Measurements from ENCODE around the gene GALNT17. TPM values are rescaled to one million over a fixed set of nuclear protein-coding genes. Genes with fewer than 3 reads are reported as not detected.

The GALNT17 gene
- total RNA-seq, 2 donors from 2014 or later = not detected

GRCh38 chr7:71484380-71484779 is 352.4 kb downstream of the GALNT17 start:
- DNase-seq = no peak
- Mint-ChIP-seq H3K4me1 (ENCODE audit: low read depth) (no peaks in the 10 kb centered on the region), H3K9me3 (peaks cover 0 to 2% of the 10 kb centered on the region in 2 donors), H3K27ac (no peak overlapping the region), H3K36me3 (ENCODE audit: insufficient read depth in 2 of 2) (no peaks in the 10 kb centered on the region), H3K27me3 (ENCODE audit: low read depth) (no peaks in the 10 kb centered on the region), H3K4me3 (no peak overlapping the region)
- ATAC-seq (replicated peaks in 1 of 2) = no peak

DNA sequence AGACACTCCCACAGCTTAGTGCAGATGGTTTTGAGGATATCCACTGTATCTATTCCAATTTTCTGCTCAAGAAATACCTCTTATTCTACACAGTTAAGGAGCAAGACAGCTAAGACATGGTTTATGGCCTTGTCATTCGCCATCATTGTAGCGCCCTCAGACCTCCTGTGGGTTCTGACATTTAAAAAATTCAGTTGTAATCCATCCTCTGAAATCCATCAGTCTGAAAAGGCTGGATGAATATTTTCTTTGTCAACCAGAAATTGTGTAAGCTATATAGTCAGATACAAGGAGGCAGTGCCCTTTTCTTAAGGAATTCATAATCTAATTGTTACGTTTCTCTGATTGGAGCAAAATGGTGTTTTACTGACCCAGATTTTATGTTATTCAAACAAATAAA is 353.6 kb downstream of the GALNT17 start:
- peaks cover 0 to 2% of the 10 kb centered on the region in 2 donors for H3K9me3 Mint-ChIP-seq
- H3K27me3 Mint-ChIP-seq (ENCODE audit: low read depth) = no peaks in the 10 kb centered on the region
- DNase-seq = no peak
- ATAC-seq (replicated peaks in 1 of 2) = no peak
- no peaks in the 10 kb centered on the region for H3K36me3 Mint-ChIP-seq (ENCODE audit: insufficient read depth in 2 of 2)
- no peak overlapping the region for H3K27ac Mint-ChIP-seq
- H3K4me1 Mint-ChIP-seq (ENCODE audit: low read depth) = no peaks in the 10 kb centered on the region
- H3K4me3 Mint-ChIP-seq = no peak overlapping the region

DNA sequence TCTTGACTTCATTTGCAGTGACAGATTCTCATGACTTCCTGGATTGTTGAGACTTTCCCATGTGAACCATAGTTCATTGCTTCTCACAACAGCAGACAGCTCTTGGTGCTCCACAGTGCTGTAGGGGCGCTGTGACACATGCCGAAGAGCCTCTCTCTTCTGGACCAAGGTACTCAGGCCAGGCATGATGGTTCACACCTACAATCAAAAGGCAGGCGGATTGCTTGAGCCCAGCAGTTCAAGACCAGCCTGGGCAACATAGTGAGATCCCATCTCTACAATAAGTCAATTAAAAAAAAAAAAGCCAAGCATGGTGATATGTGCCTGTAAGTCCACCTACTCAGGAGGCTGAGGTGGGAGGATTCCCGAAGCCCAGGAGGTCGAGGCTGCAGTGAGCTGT is 354.5 kb downstream of the GALNT17 start:
- no peaks in the 10 kb centered on the region for H3K27me3 Mint-ChIP-seq (ENCODE audit: low read depth)
- no peak for DNase-seq
- no peak for ATAC-seq (replicated peaks in 1 of 2)
- H3K4me3 Mint-ChIP-seq = no peak overlapping the region
- H3K27ac Mint-ChIP-seq = no peak overlapping the region
- no peaks in the 10 kb centered on the region for H3K4me1 Mint-ChIP-seq (ENCODE audit: low read depth)
- H3K9me3 Mint-ChIP-seq = peaks cover 0 to 2% of the 10 kb centered on the region in 2 donors
- H3K36me3 Mint-ChIP-seq (ENCODE audit: insufficient read depth in 2 of 2) = no peaks in the 10 kb centered on the region

DNA sequence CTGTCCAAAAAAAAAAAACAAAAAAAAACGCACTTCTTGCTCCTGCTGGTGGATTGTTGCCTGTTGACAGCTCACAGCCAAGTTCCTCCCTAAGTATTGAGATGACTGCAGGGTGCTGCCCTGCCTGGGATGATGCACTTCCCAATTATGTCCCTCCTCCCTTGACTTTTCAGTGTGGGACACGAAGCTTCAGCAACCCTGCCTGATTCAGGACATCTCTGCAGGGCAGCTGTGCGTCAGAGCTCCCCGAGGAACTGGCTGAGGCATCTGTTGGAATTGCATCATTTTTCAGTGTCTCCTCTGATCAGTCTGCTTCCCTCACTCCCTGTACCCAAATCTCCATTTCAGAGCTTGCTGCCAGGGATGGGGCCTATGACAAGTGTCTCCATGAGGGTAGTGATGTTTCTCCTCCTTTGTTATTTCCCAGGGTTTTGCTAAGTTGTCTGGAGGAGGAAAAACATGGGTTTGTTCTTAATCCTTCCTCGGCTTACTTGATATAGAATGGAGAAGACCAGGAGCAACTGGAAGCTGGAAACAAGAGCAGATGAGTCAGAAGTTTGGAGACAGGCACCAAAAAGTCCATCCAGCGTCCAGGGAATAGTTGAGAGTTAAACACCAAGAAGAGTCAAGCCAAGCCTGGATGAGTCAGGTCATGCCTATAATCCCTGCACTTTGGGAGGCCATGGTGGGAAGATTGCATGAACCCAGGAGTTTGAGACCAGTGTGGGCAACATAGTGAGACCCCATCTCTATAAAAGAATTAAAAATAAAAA is 355.1 kb downstream of the GALNT17 start:
- no peak overlapping the region for H3K27ac Mint-ChIP-seq
- H3K36me3 Mint-ChIP-seq (ENCODE audit: insufficient read depth in 2 of 2) = no peaks in the 10 kb centered on the region
- DNase-seq (no peak), ATAC-seq (replicated peaks in 1 of 2) (no peak)
- peaks cover 0 to 2% of the 10 kb centered on the region in 2 donors for H3K9me3 Mint-ChIP-seq
- H3K4me3 Mint-ChIP-seq = no peak overlapping the region
- H3K4me1 Mint-ChIP-seq (ENCODE audit: low read depth) = no peaks in the 10 kb centered on the region
- no peaks in the 10 kb centered on the region for H3K27me3 Mint-ChIP-seq (ENCODE audit: low read depth)

DNA sequence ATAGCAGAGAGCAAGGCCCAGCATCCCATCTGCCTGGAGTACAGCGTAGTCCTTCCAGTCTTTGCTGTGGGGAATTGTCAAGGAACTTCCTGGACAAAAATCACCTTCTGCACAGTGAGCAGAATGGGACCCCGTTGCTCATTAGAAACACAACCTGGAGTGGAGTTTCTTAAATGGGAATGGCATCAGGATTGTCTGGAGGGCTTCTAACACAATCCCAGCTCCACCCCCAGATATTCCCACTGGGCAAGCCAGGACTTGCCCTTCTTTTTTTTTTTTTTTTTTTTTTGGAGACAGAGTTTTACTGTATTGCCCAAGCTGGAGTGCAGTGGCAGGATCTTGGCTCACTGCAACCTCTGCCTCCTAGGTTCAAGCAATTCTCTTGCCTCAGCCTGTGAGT is 356.4 kb downstream of the GALNT17 start:
- ATAC-seq (replicated peaks in 1 of 2) = no peak
- H3K4me1 Mint-ChIP-seq (ENCODE audit: low read depth) = no peaks in the 10 kb centered on the region

GRCh38 chr7:71491336-71491735 is 359.4 kb downstream of the GALNT17 start:
- Mint-ChIP-seq H3K4me1 (ENCODE audit: low read depth) (no peaks in the 10 kb centered on the region), H3K4me3 (no peak overlapping the region), H3K36me3 (ENCODE audit: insufficient read depth in 2 of 2) (no peaks in the 10 kb centered on the region), H3K9me3 (peaks cover 3% of the 10 kb centered on the region in 2 donors), H3K27me3 (ENCODE audit: low read depth) (no peaks in the 10 kb centered on the region), H3K27ac (no peak overlapping the region)
- DNase-seq (no peak), ATAC-seq (replicated peaks in 1 of 2) (no peak)

More for the DNA sequence above, 356.4 kb downstream of the GALNT17 start:
- no peak for DNase-seq
- Mint-ChIP-seq H3K9me3 (peaks cover 3 to 4% of the 10 kb centered on the region in 2 donors), H3K4me3 (no peak overlapping the region), H3K27ac (no peak overlapping the region), H3K27me3 (ENCODE audit: low read depth) (no peaks in the 10 kb centered on the region), H3K36me3 (ENCODE audit: insufficient read depth in 2 of 2) (no peaks in the 10 kb centered on the region)

DNA sequence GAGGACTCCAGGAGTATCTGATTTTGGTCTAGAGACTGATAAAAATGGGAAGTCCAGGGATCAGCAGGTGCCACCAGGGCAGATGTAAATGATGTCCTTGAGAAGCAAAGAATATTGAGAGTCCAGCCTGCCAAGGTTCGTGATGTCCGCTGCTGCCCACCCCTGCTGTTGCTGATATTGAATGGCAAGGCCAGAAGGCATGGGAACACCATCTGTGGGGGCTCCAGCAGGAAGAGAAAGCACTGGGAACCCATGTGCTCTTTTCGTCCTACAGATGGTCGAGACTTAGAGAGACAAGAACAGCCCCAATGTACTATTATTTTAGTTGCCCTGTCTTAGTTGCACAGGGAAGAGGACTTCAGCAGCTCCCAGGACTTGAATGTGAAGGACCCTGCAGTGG is 363.9 kb downstream of the GALNT17 start:
- no peak overlapping the region for H3K27ac Mint-ChIP-seq
- H3K4me3 Mint-ChIP-seq = no peak overlapping the region
- no peaks in the 10 kb centered on the region for H3K4me1 Mint-ChIP-seq (ENCODE audit: low read depth)
- H3K9me3 Mint-ChIP-seq = peaks cover 2 to 3% of the 10 kb centered on the region in 2 donors
- no peaks in the 10 kb centered on the region for H3K27me3 Mint-ChIP-seq (ENCODE audit: low read depth)
- peaks cover 0 to 1% of the 10 kb centered on the region in 2 donors for H3K36me3 Mint-ChIP-seq (ENCODE audit: insufficient read depth in 2 of 2)
- DNase-seq = no peak
- no peak for ATAC-seq (replicated peaks in 1 of 2)

- Mint-ChIP-seq H3K36me3 (ENCODE audit: insufficient read depth in 2 of 2) (peaks cover 0 to 1% of the 10 kb centered on the region in 2 donors), H3K9me3 (peaks cover 6% of the 10 kb centered on the region in 2 donors), H3K4me1 (ENCODE audit: low read depth) (no peaks in the 10 kb centered on the region), H3K27ac (no peak overlapping the region), H3K27me3 (ENCODE audit: low read depth) (no peaks in the 10 kb centered on the region), H3K4me3 (no peak overlapping the region)
- ATAC-seq (replicated peaks in 1 of 2) = no peak
- no peak for DNase-seq
These were observed 365.5 kb downstream of the GALNT17 start for GRCh38 chr7:71497256-71497946.

DNA sequence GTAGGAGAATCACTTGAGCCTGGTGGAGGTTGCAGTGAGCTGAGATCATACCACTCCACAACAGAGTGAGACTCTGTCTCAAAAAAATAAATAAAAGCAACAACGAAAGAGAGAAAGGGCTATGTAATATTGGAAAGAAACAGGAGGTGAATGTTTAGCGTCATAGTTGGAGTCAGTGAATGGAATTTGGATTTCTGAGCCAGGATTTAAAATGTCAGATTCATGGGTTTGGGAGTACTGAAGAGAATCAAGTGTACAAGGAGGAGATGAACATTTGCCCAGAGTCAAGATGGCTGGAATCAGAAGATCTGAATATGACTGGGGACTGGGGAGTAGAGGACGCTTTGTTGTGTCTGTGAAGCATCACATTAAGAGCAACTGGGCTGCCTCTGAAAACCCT is 366.4 kb downstream of the GALNT17 start:
- Mint-ChIP-seq H3K9me3 (peaks cover 5 to 8% of the 10 kb centered on the region in 2 donors), H3K27me3 (ENCODE audit: low read depth) (no peaks in the 10 kb centered on the region), H3K27ac (no peak overlapping the region), H3K4me1 (ENCODE audit: low read depth) (no peaks in the 10 kb centered on the region), H3K4me3 (no peak overlapping the region), H3K36me3 (ENCODE audit: insufficient read depth in 2 of 2) (peaks cover 0 to 1% of the 10 kb centered on the region in 2 donors)
- no peak for ATAC-seq (replicated peaks in 1 of 2)
- no peak for DNase-seq

DNA sequence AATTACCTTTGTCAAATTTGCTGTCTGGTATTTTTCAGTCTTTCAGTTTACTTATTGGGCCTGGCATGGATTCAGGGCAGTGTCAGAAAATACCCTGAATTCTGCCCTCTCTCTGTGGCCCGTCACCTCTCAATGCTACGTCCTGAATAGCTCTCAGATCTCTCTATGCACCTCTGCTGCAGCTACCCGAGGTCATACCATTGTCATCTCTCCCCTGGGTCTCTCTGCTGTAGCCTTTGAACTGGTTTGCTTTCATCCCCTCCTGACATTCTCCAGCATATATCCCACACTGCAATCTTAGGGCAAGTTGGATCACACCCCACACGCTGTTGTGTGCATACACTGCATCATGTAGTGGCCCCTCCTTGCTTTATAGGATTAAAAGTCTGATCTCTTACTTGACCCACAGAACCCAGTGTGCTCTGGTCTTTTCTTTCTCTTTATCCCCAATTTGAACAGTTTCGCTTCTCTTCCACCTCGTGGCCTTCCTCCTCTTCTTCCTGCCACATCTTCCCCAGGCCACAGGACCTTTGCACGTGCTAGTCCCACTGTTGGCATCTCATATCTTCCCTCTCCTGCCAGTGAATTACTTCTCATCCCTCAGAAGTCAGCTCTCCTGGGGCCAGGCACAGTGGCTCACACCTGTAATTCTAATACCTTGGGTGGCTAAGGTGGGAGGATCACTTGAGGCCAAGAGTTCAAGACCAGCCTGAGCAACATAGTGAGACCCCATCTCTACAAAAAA is 372.9 kb downstream of the GALNT17 start:
- Mint-ChIP-seq H3K4me1 (ENCODE audit: low read depth) (no peaks in the 10 kb centered on the region), H3K36me3 (ENCODE audit: insufficient read depth in 2 of 2) (peaks cover 1 to 4% of the 10 kb centered on the region in 2 donors), H3K27me3 (ENCODE audit: low read depth) (no peaks in the 10 kb centered on the region), H3K9me3 (peaks cover 10 to 12% of the 10 kb centered on the region in 2 donors), H3K27ac (no peak overlapping the region), H3K4me3 (no peak overlapping the region)
- ATAC-seq (replicated peaks in 1 of 2) (no peak), DNase-seq (no peak)

- H3K27ac Mint-ChIP-seq = no peak overlapping the region
- H3K36me3 Mint-ChIP-seq (ENCODE audit: insufficient read depth in 2 of 2) = peaks cover 0 to 4% of the 10 kb centered on the region in 2 donors
- no peak overlapping the region for H3K4me3 Mint-ChIP-seq
- DNase-seq (no peak), ATAC-seq (replicated peaks in 1 of 2) (no peak)
- H3K4me1 Mint-ChIP-seq (ENCODE audit: low read depth) = no peaks in the 10 kb centered on the region
- H3K27me3 Mint-ChIP-seq (ENCODE audit: low read depth) = no peaks in the 10 kb centered on the region
- peaks cover 10 to 11% of the 10 kb centered on the region in 2 donors for H3K9me3 Mint-ChIP-seq
These were observed 374.9 kb downstream of the GALNT17 start for GRCh38 chr7:71506822-71507221.

GRCh38 chr7:71507680-71508602 is 376.0 kb downstream of the GALNT17 start:
- ATAC-seq (replicated peaks in 1 of 2) = no peak
- H3K27me3 Mint-ChIP-seq (ENCODE audit: low read depth) = no peaks in the 10 kb centered on the region

More at GRCh38 chr7:71507680-71508602, 376.0 kb downstream of the GALNT17 start:
- Mint-ChIP-seq H3K27ac (no peak overlapping the region), H3K9me3 (peaks cover 6 to 7% of the 10 kb centered on the region in 2 donors), H3K4me1 (ENCODE audit: low read depth) (no peaks in the 10 kb centered on the region), H3K4me3 (no peak overlapping the region), H3K36me3 (ENCODE audit: insufficient read depth in 2 of 2) (peaks cover 0 to 4% of the 10 kb centered on the region in 2 donors)
- DNase-seq = no peak
